Prostate gland (tissue), 2 donors: ENCODE measurements around the gene ENPP7.

ENCODE experiments used
- POLR2A ChIP-seq: fragments of 450-650 bp; IDR thresholded peaks from one replicate; pipeline ENCODE4 v1.6.1; 2016; ENCODE audit warnings: antibody characterized with exemption, mild to moderate bottlenecking
- POLR2AphosphoS5 ChIP-seq: sonication (generic); formaldehyde crosslinking; IDR thresholded peaks from one replicate; pipeline ENCODE4 v1.6.1; 2017; ENCODE audit warnings: antibody characterized with exemption
- TF ChIP-seq, protein P1 (sequence below), 4 experiments: fragments of 200-600 bp in 2 of 4; fragments of 450-650 bp in 2 of 4; sonication (generic) in 2 of 4; IDR thresholded peaks; 1 replicate in 3 of 4; 2 replicates in 1 of 4; pipeline ENCODE4 v1.5.1; 2016 to 2019; ENCODE audit warnings: antibody characterized with exemption in 4 of 4, mild to moderate bottlenecking in 2 of 4, moderate library complexity in 2 of 4

DNA sequence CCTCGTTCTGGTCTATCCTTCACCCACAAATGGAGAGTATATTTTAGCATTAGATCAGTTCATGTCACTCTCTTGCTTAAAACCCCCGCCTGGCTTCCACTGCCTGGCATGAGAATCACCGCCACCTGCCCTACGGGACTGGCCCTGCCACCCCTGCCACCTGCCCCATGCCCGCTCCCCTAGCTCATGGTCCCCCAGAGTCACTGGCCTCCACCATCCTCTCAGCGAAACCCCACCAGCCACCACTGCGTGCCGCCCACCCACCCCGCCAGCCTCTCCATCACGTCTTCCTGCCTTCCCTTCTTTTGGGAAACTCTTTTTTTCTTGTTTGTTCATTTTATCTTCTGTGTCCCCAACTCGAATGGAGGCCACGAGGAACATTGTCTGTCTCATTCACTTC lies 982 bp upstream of the ENPP7 start:
- TF ChIP-seq, protein P1, sequence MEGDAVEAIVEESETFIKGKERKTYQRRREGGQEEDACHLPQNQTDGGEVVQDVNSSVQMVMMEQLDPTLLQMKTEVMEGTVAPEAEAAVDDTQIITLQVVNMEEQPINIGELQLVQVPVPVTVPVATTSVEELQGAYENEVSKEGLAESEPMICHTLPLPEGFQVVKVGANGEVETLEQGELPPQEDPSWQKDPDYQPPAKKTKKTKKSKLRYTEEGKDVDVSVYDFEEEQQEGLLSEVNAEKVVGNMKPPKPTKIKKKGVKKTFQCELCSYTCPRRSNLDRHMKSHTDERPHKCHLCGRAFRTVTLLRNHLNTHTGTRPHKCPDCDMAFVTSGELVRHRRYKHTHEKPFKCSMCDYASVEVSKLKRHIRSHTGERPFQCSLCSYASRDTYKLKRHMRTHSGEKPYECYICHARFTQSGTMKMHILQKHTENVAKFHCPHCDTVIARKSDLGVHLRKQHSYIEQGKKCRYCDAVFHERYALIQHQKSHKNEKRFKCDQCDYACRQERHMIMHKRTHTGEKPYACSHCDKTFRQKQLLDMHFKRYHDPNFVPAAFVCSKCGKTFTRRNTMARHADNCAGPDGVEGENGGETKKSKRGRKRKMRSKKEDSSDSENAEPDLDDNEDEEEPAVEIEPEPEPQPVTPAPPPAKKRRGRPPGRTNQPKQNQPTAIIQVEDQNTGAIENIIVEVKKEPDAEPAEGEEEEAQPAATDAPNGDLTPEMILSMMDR (IDR thresholded peaks at IDR 0.05) = no peak
- no peak for TF ChIP-seq POLR2A
- TF ChIP-seq POLR2AphosphoS5 = no peak
